Activated T-helper 9 cell treated with anti-CD3 and anti-CD28 coated beads, Interleukin-2, amount 50 U/mL, for 16 hours (primary cell): ENCODE measurements around the gene SLX4.
A peak's percentile ranks its signal among the peaks of the same experiment; 100 is the strongest.

ENCODE experiments used
- DNase-seq: peaks from one replicate; pipeline ENCODE4 v3.0.0-alpha.2; 2020; ENCODE audit warnings: low read depth

SLX4 gene

DNA sequence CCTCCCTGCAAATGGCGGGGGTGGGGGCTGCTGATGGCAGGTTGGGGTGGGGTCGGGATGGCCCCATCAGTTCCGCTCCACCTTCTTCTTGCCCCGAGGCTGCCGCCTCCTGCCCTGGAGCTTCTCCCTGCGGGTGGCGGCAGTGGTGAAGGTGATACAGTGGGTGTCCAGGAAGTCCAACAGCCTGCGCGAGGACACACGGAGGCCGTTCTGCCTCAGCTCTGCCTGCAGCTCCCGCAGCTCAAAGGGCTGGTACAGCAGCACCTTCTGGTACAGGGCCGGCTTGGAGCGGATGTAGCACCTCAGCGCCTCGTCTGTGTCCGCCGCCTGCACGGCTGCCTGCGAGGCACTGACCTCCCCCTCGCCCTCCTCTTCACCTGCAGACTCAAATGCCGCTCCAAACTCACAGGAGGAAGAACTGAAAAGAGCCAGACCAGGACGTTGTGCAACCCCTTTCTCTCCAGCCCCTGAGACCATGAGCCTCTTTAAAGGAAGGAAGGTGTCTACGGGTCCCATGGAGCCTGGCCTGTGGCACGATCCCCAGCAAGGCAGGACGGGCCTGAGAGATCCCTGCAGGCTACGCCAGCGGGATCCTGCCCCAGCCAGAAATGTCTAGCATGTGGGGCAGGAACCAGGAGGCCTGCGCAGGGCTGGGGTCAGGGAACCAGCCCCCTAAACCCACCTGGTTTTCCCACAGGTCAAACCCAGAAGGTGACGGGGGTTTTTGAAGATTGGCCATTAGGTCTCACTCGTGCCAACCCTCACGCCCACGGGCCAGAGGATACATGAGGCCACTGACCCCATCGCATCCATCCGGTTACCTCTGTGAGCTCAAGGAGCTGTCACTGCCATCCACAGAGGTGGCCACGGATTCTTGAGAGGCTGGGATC, 28.9 kb downstream of the SLX4 start:
- no peak for DNase-seq

- DNase-seq: no peak
These were observed 30.0 kb downstream of the SLX4 start for GRCh38 chr16:3581392-3581791.

DNA sequence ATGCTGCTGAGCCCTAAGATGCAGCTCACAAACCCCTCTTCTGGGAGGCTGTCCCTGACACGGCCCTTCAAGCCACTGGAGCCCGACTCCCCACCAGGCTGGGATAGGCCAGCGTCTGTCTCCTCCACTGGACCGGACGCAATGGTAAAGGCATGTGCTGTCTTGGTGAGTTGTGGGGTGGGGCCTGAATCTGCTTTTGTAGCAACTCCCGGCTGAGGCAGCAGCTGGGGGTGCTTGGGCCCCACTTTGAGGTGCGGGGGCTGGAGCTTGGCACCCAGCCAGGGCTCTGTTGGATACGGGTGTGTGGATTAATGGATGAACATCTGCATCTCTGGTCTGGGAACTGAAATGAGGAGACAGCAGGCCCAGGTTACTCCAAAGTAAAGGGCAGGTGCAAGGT, 30.7 kb downstream of the SLX4 start:
- no peak for DNase-seq

- DNase-seq: no peak
These were observed 31.2 kb downstream of the SLX4 start for GRCh38 chr16:3580251-3580651.

DNA sequence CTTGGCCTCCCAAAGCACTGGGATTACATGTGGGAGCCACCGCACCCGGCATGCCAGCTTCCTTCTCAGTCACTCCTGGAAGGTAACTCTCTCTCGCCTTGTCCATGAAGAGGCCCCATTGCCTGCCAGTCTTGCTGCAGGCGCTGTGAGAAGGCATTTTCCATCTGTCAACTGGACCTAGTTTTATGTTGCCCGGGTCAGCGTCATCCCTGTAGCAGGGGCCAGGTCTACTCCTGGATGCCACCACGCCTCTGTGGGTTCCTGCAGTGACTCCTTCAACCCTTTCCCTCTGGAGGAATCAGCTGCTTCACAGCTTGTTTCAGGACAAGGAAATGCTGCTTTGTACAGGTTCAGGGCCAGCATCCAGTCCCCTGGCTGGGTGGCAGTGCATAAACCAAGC, 31.6 kb downstream of the SLX4 start:
- DNase-seq: no peak

GRCh38 chr16:3578610-3579551, 32.5 kb downstream of the SLX4 start:
- peak; percentile 43 for DNase-seq

DNA sequence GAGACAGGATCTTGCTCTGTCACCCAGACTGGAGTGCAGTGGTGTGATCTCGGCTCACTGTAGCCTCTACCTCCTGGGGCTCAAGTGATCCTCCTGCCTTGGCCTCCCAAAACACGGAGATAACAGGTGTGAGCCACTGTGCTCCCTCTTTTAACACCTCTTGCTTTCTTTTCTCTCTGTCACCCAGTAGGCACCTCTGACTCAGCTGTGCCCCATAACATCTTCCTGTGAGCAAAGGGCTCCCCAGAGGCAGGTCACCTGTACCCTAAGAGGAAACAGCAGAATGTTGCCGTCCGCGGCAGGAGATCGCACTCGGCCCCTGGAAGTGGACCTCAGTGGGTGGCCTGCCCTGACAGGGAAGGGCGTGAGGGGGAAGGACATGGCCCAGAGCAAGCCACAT, 33.3 kb downstream of the SLX4 start:
- no peak for DNase-seq

GRCh38 chr16:3577302-3577752, 34.1 kb downstream of the SLX4 start, which contains the start of gene NLRC3:
NLRC3 (minus strand) TSS chr16:3577403; CDS start chr16:3565036, 12,367 bp downstream.
- no peak for DNase-seq

DNA sequence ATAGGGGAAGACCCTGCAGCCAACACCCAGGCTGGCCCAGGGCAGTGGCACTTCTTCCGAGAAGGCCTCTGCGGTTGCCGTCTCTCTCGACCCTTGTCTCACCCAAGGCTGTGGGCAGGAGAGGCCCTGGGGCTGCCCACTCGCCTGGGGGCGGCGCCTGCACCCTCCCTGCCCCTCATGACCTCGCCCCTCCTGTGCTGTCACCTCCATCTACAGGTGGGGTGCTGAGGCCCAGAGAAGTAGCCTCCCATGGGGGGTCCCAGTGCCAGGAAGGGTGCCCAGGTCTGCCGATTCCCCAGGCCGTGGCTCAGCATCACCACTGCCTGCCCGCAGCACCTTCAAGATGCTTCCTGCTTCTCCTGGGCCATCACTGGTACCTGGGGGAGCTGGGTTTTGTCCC, 35.2 kb downstream of the SLX4 start:
- DNase-seq: no peak

DNA sequence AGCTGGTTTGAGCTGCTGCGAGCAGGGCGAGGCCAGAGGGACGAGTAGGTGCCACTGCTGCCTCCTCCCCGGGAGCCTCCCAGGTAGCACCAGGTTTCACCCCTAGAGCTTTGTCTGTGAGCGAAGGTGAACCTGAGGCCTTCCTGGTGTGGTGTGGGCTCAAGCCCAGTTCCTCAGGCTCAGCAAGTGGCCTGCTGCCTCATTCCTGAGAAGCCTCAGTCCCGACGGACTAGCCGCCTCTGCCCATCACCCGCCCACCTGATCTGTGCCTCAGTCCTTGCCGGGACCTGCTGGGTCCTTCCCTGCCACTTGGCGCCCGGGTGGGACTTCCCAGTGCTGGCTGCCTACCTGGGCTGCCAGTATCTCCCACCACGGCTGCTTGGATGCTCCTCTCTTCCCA, 35.9 kb downstream of the SLX4 start:
- DNase-seq: no peak

- DNase-seq: no peak
These were observed 37.2 kb downstream of the SLX4 start for GRCh38 chr16:3574195-3574594.

DNA sequence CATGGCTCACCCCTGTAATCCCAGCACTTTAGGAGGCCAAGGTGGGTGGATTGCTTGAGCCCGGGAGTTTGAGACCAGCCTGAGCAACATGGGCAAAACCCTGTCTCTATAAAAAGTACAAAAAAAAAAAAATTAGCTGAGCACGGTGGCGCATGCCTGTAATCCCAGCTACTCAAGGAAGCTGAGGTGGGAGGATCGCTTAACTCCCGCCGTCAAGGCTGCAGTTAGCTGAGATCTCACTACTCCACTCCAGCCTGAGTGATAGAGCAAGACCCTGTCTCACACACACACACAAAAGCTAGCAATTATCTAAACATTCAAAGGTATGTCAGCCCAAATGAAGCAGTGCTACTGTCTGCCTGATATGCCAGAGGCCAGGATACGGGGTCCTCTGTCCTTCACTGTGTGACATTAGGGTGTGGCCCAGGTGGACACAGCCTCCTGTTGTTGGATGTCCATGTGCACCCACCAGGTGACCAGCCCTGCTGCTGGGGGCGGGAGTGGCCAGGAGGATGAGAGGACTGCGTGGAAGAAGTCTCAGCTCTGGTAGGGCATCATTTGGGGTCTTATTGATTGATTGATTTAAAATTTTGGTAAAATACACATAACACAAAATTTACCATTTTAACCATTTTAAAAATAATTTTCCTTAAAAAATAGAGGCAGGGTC, 38.1 kb downstream of the SLX4 start:
- no peak for DNase-seq

DNA sequence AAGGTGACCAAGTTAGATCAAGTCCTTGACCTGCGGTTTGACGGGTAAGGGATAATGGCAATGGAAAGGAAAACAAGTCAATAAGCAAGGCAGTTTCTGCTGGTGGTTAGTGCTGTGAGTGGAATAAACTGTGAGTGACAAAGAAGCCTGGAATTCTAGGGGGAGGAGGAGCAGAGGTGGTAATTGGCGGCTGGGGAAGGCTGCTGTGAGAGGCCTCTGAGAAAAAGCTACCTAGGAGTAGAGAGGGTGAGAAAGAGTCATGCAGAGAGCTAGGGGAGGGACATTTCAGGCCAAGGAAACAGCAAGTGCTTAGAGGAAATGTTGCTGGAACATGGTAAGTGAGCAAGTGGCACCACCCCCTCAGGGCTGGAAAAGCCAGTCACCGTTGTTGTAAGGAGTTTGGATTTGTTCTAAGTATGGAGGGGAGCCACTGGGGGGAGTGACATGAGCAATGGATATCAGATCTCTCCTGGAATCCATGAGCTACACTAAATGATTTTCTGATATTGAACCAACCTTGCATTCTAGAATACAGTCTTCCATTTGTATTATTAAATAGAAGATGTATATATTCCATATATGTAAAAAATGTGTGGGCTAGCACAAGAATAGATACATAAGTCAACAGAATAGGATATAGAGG, 40.9 kb downstream of the SLX4 start:
- DNase-seq: no peak

GRCh38 chr16:3569851-3570250, 41.6 kb downstream of the SLX4 start:
- no peak for DNase-seq

DNA sequence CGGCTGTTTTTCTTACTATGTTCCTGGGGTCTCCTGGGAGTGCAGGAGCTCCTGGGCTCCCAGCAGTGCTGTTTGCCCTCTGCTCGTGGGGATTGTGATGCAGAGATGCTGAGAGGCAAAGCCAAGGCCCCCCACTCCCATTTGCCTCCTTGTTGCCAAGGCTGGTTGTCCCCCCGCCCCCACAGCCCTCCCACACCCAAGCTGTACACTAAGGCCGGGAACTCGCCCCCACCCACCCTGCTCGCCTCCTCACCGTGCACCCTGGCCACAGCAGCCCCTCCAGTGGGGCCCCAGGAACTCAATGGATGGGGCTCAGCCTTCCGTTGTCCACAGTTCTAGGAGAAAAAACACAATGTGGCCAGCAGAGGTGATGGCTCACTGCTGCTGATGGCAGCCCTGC, 44.4 kb downstream of the SLX4 start:
- DNase-seq: no peak

DNA sequence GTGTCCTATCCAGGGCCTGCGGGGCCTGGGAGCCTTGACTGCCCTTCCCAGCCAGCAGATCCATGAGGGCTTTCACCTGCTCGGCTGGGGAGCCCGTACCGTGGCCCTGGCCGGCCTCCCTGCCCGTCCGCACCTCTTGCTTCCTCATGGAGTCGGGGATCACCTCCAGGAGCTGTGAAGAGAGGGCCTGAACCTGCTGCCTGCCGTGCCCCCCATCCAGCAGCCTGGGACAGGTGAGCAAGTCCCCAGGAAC, 46.6 kb downstream of the SLX4 start:
- no peak for DNase-seq

- DNase-seq: no peak
These were observed 47.1 kb downstream of the SLX4 start for GRCh38 chr16:3564130-3564888.

DNA sequence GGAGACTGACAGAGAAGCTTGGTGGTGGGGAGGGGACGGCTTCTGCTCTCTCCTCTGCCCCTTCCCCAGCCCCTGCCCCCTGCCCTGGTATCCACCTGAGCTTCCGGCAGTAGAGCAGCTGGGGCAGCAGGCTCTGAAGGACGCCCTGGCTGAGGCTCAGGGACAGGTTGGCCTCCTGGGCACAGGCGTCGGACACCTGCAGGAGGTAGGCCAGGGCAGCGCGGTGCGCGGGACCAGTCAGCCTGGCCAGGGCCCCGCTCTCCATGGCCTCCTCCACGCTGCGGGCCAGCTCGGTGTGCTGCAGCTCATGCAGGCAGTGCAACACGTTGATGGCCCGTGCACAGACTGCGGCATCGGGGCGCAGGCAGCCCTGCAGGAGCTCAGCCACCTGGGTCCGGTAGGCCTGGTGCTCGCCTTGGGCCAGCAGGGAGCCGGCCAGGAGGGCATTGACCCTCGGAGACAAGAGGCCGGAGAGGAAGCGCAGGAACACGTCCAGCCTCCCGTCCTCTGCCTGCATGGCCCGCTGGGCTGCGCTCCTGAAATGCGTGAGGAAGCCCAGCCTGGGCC, 48.4 kb downstream of the SLX4 start:
- DNase-seq: no peak

GRCh38 chr16:3561626-3562025, 49.8 kb downstream of the SLX4 start:
- DNase-seq: no peak

- no peak for DNase-seq
These were observed 57.0 kb downstream of the SLX4 start for GRCh38 chr16:3554351-3554928.
